Left lung (tissue), 10 donors: ENCODE data around the gene SAMD1. TPM values are rescaled to one million over a fixed set of nuclear protein-coding genes. Genes with fewer than 3 reads are reported as not detected.

Source experiments
- ATAC-seq: fragments of 200-7000 bp; cut with Tn5 transposase; one replicate; pipeline ENCODE4 v1.9.1; 2020; ENCODE audit warnings: moderate library complexity
- DNase-seq, 4 donors: peaks; one replicate each; pipeline ENCODE4 v3.0.0-alpha.2; 2013 to 2020
- H3K27ac ChIP-seq, 2 donors: fragments of 200-600 bp; sonication (generic) in 1 of 2; one replicate each; pipeline versions ENCODE4 v1.5.0 to v1.8.0; 2020 to 2021
- H3K27me3 ChIP-seq, 2 donors: fragments of 200-600 bp; sonication (generic) in 1 of 2; one replicate each; pipeline versions ENCODE4 v1.5.0 to v1.8.0; 2020 to 2021
- H3K36me3 ChIP-seq, 2 donors: fragments of 200-600 bp; sonication (generic) in 1 of 2; one replicate each; pipeline versions ENCODE4 v1.5.0 to v1.8.0; 2020 to 2021
- H3K4me1 ChIP-seq, 2 donors: fragments of 200-600 bp; one replicate each; pipeline ENCODE4 v1.8.0; 2021
- H3K4me3 ChIP-seq, 2 donors: fragments of 200-600 bp; sonication (generic) in 1 of 2; one replicate each; pipeline versions ENCODE4 v1.5.0 to v1.8.0; 2020 to 2021; ENCODE audit warnings: mild to moderate bottlenecking in 1 of 2
- H3K9me3 ChIP-seq, 2 donors: fragments of 200-600 bp; sonication (generic) in 1 of 2; one replicate each; pipeline versions ENCODE4 v1.5.0 to v1.8.0; 2020 to 2021
- CTCF ChIP-seq, 2 donors: fragments of 200-600 bp; sonication (generic) in 1 of 2; IDR thresholded peaks; one replicate each; pipeline versions ENCODE4 v1.5.0 to v1.8.0; 2021; ENCODE audit warnings: antibody characterized with exemption in 2 of 2
- intact Hi-C, 2 donors: fragments of 100-400 bp; cut with DNase I; formaldehyde crosslinking; loops; one replicate each; pipeline versions ENCODE4 v1.11.2 to v1.14.2; 2022
- polyA plus RNA-seq, 6 donors: library from polyadenylated mRNA; unstranded; fragments of 120-200 nt; gene quantifications; one replicate each; pipeline ENCODE4 v1.2.1, GENCODE V29; 2013; ENCODE audit not compliant: insufficient read length in 6 of 6
- total RNA-seq, 2 donors: library from RNA; stranded (reverse); fragmentation: NEBNext Ultra II Directional; extraction: Animal tissue kit (Norgen Biotek cat#: 25700); gene quantifications; one replicate each; pipeline ENCODE4 v1.2.1, GENCODE V29; 2021
- donor health status: DM: no; HTN: yes; CAD: no.
- donor health status: DM: no; HTN: no; CAD: no.

Gene SAMD1
- total and polyA plus RNA-seq, 8 donors: 37.8 to 56.9 (median 49.0) TPM

DNA sequence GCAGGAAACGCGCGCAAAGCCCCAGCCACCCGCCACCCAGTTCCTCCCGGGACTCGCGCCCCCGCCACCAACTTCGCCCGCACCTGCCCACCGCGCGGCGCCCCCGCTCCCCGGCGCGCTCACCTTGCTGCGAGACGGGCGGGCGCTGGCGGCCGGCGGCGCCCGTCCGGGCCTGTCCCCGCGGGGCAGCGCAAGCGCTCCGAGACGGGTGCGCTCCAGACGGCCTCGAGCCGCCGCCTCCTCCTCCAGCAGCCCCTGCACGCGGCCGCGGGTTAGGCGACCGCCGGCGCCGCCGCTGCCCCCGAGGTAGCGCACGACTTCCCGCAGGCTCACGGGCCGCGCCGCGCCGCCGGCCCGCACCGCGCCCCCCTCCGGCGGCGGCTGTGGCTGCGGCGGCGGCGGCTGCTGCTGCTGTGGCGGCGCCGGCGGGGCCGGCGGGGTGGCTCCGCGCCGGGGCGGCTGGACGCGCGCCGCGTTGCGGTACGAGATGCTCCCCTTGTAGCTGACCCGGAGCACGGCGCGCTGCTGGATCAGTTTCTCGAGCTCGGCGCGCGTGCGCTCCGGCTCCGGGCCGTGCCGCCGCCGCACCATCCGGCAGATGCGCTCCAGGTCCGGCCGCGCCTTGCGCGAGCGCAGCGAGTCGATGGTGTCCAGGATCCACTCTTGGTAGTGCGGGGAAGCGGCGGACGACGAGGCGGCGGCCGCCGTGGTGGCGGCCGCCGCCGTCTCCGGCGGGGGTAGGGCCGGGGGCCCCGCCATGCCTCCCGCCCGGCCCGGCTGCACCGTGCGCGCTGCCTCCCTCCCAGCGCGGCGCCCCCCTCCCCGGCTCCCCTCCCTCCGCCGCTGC lies 666 bp downstream of the SAMD1 start:
- Histone ChIP-seq H3K27me3 (no peaks in the 10 kb centered on the region), H3K4me3 (peak overlapping the region; percentile 34 to 73), H3K9me3 (peaks cover 0 to 11% of the 10 kb centered on the region in 2 donors), H3K27ac (peak overlapping the region; percentile 61 to 69), H3K36me3 (peaks cover 0 to 23% of the 10 kb centered on the region in 2 donors), H3K4me1 (peaks cover 7 to 25% of the 10 kb centered on the region in 2 donors)
- TF ChIP-seq CTCF (IDR thresholded peaks at IDR 0.05): no peak
- DNase-seq (peak in 2 of 4 donors; percentile 52 to 88), ATAC-seq (peak; percentile 1)
- intact Hi-C loops: no loop called here

DNA sequence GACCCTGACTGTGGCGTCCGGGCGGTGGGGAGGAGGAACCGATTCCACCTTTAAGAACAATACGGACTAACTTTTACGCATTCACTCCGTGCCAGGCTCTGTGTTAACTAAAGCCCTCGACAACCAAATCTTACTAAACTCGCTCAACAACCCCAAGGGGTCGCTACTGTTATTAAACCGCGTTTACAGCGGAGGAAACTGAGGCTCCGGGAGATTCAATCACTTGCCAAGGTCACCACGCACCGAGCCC lies 1.2 kb downstream of the SAMD1 start:
- ATAC-seq: no peak
- intact Hi-C loops: no loop called here
- H3K4me1 ChIP-seq: peaks cover 7 to 25% of the 10 kb centered on the region in 2 donors
- H3K27me3 ChIP-seq: no peaks in the 10 kb centered on the region
- peak in 1 of 2 donors; percentile 10 for TF ChIP-seq CTCF (IDR thresholded peaks at IDR 0.05)
- H3K9me3 ChIP-seq: peaks cover 0 to 11% of the 10 kb centered on the region in 2 donors
- H3K4me3 ChIP-seq: peak overlapping the region; percentile 22 to 73
- no peak overlapping the region for H3K27ac ChIP-seq
- peaks cover 0 to 23% of the 10 kb centered on the region in 2 donors for H3K36me3 ChIP-seq
- DNase-seq: no peak

DNA sequence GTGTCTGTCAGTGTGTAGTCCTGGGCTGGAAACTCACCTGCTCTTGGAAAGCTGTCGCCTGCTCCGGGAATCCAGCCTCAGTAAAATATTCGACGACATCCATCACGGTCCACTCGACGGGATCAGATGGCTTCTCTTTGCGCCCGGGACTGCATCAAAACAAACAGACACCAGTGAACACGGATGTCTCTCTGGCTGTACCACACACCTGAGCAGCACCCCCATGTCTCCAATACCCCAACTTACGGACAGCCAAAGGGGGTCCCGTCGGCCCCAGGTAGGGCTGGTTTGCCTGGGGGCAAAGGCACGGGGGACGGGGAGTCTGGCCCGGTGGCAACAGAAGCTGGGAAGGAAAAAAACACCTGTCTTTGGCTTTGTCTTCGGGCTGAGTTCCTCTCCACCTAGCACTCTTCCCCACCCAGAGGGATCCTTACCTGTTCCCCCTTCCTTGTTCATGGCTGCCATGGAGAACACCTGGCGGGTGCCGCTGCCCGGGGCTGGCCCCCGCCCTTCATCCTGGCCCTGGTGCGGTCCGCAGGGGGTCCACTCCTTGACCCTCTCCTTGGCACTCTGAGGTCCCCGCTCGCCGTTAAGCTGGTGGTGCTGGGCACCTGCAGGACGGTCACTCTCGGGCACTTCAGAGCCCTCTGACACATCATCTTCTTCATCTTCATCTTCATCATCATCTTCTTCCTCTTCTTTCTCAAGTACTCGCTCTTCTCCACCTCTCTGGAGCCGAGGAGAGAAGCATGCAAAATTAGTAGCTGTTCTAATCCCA lies 1.7 kb downstream of the SAMD1 start:
- no peak for TF ChIP-seq CTCF (IDR thresholded peaks at IDR 0.05)
- peaks cover 7 to 25% of the 10 kb centered on the region in 2 donors for H3K4me1 ChIP-seq
- no peak for DNase-seq
- H3K9me3 ChIP-seq: peaks cover 0 to 11% of the 10 kb centered on the region in 2 donors
- peak overlapping the region; percentile 22 to 73 for H3K4me3 ChIP-seq
- H3K27me3 ChIP-seq: no peaks in the 10 kb centered on the region
- H3K36me3 ChIP-seq: peaks cover 0 to 23% of the 10 kb centered on the region in 2 donors
- ATAC-seq: no peak
- intact Hi-C loops: no loop called here
- no peak overlapping the region for H3K27ac ChIP-seq

DNA sequence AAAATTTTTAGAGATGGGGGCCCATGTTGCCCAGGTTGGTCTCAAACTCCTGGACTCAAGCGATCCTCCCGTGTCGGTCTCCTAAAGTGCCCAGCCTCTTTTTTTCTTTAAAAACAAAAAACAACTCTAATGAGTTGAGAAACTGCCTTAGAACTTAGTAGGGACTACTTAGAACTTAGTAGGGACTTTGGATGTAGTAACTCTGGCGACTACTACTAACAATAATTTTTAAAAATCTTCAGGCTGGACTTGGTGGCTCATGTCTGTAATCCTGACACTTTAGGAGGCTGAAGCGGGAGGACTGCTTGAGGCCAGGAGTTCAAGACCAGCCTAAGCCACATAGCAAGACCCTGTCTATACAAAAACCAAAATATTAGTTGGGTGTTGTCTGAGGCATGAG lies 4.5 kb downstream of the SAMD1 start:
- Histone ChIP-seq H3K4me1 (peaks cover 12 to 27% of the 10 kb centered on the region in 2 donors), H3K27me3 (no peaks in the 10 kb centered on the region), H3K27ac (no peak overlapping the region), H3K4me3 (no peak overlapping the region), H3K36me3 (peaks cover 0 to 23% of the 10 kb centered on the region in 2 donors), H3K9me3 (no peaks in the 10 kb centered on the region)
- intact Hi-C loops: no loop called here
- ATAC-seq (no peak), DNase-seq (no peak)
- TF ChIP-seq CTCF (IDR thresholded peaks at IDR 0.05): no peak
